ENCODE results near the gene FOXP1.

Gene FOXP1

GRCh38 chr3:71466483-71466882 is 117.0 kb downstream of the FOXP1 start:
- POLR2A ChIA-PET, result no interaction called here
- no peak for DNase-seq (ENCODE audit: extremely low spot score)
- CTCF ChIA-PET, result interaction anchor here (0.9 kb wide), 1 partner anchor 26 kb away, joined by 3 read pairs; no protein-coding TSS in a partner anchor
- TF ChIP-seq CTCF (IDR thresholded peaks at IDR 0.05; ENCODE audit: control extremely low read depth, extremely low read depth, low read depth, missing control alignments), result no peak

GRCh38 chr3:71465371-71466036 is 118.0 kb downstream of the FOXP1 start:
- TF ChIP-seq CTCF (IDR thresholded peaks at IDR 0.05; ENCODE audit: control extremely low read depth, extremely low read depth, low read depth, missing control alignments), result no peak
- ChIA-PET CTCF (no interaction called here), POLR2A (no interaction called here)
- no peak for DNase-seq (ENCODE audit: extremely low spot score)

GRCh38 chr3:71464613-71465012 is 118.9 kb downstream of the FOXP1 start:
- CTCF ChIA-PET, result no interaction called here
- DNase-seq (ENCODE audit: extremely low spot score), result no peak
- no peak for TF ChIP-seq CTCF (IDR thresholded peaks at IDR 0.05; ENCODE audit: control extremely low read depth, extremely low read depth, low read depth, missing control alignments)
- POLR2A ChIA-PET, result no interaction called here

GRCh38 chr3:71463617-71464016 is 119.9 kb downstream of the FOXP1 start:
- no peak for DNase-seq (ENCODE audit: extremely low spot score)
- ChIA-PET CTCF (no interaction called here), POLR2A (no interaction called here)
- TF ChIP-seq CTCF (IDR thresholded peaks at IDR 0.05; ENCODE audit: control extremely low read depth, extremely low read depth, low read depth, missing control alignments), result no peak

- POLR2A ChIA-PET, result no interaction called here
- CTCF ChIA-PET, result interaction anchor here (1.1 kb wide), 1 partner anchor 17 kb away, joined by 3 read pairs; no protein-coding TSS in a partner anchor
- no peak for TF ChIP-seq CTCF (IDR thresholded peaks at IDR 0.05; ENCODE audit: control extremely low read depth, extremely low read depth, low read depth, missing control alignments)
These were observed 120.9 kb downstream of the FOXP1 start for GRCh38 chr3:71462586-71462985.

GRCh38 chr3:71461749-71462483 is 121.6 kb downstream of the FOXP1 start:
- no peak for DNase-seq (ENCODE audit: extremely low spot score)
- TF ChIP-seq CTCF (IDR thresholded peaks at IDR 0.05; ENCODE audit: control extremely low read depth, extremely low read depth, low read depth, missing control alignments), result no peak
- CTCF ChIA-PET, result interaction anchor here (1.1 kb wide), 1 partner anchor 17 kb away, joined by 3 read pairs; no protein-coding TSS in a partner anchor
- POLR2A ChIA-PET, result no interaction called here

More at GRCh38 chr3:71462586-71462985, 120.9 kb downstream of the FOXP1 start:
- DNase-seq (ENCODE audit: extremely low spot score), result no peak

Data from GM10248 (cell line).